Liver (tissue), 3 donors: Measurements from ENCODE around the gene CCDC6.

Source experiments
- ATF3 ChIP-seq: IDR thresholded peaks from 2 replicates; pipeline ENCODE4 v1.6.1; 2016; ENCODE audit warnings: antibody characterized with exemption
- CTCF ChIP-seq: fragments of 150-350 bp; IDR thresholded peaks from 2 replicates; pipeline ENCODE4 v1.5.1; 2017; ENCODE audit warnings: improper control_type of control experiment, low read depth, low read length; ENCODE audit not compliant: missing input control
- FOXA1 ChIP-seq: IDR thresholded peaks from 2 replicates; pipeline ENCODE4 v1.6.1; 2016; ENCODE audit warnings: antibody characterized with exemption
- GABPA ChIP-seq, 2 donors: IDR thresholded peaks in 1 of 2; conservative IDR thresholded peaks in 1 of 2; 2 replicates each; pipeline ENCODE4 v1.6.1; 2016; ENCODE audit warnings: antibody characterized with exemption in 2 of 2, mild to moderate bottlenecking in 1 of 2, moderate library complexity in 1 of 2
- MAX ChIP-seq: IDR thresholded peaks from 2 replicates; pipeline ENCODE4 v1.6.1; 2016; ENCODE audit warnings: antibody characterized with exemption
- RAD21 ChIP-seq, 2 donors: IDR thresholded peaks; 2 replicates each; pipeline ENCODE4 v1.6.1; 2016; ENCODE audit warnings: antibody characterized with exemption in 2 of 2, mild to moderate bottlenecking in 2 of 2
- REST ChIP-seq: IDR thresholded peaks from 2 replicates; pipeline ENCODE4 v1.6.1; 2016; ENCODE audit warnings: antibody characterized with exemption, mild to moderate bottlenecking
- SP1 ChIP-seq: IDR thresholded peaks from 2 replicates; pipeline ENCODE4 v1.6.1; 2018; ENCODE audit warnings: antibody characterized with exemption, mild to moderate bottlenecking
- YY1 ChIP-seq: IDR thresholded peaks from 2 replicates; pipeline ENCODE4 v1.6.1; 2016; ENCODE audit warnings: antibody characterized with exemption, mild to moderate bottlenecking
- ZBTB33 ChIP-seq: IDR thresholded peaks from 2 replicates; pipeline ENCODE4 v1.6.1; 2016; ENCODE audit warnings: antibody characterized with exemption
- donor health status: healthy.
- donor health status: healthy.

GRCh38 chr10:59793919-59794318 lies 112.4 kb downstream of the CCDC6 start:
- TF ChIP-seq CTCF (no peak), SP1 (no peak), ZBTB33 (no peak), YY1 (no peak), ATF3 (no peak), RAD21 (IDR thresholded peaks at IDR 0.05) (no peak), REST (no peak), FOXA1 (no peak), MAX (no peak), GABPA (IDR thresholded peaks at IDR 0.05 in 1 of 2, conservative IDR thresholded peaks at IDR 0.05 in 1 of 2) (no peak)
